NOMO-1 treated with dmso at 0.1 percent for 144 hours (cell line): ENCODE measurements around the gene FZR1.

ENCODE experiments used
- DNase-seq: peaks from one replicate; lab custom pipeline; 2025; ENCODE audit not compliant: unreplicated experiment; lab: John Stamatoyannopoulos, UW

FZR1 gene

DNA sequence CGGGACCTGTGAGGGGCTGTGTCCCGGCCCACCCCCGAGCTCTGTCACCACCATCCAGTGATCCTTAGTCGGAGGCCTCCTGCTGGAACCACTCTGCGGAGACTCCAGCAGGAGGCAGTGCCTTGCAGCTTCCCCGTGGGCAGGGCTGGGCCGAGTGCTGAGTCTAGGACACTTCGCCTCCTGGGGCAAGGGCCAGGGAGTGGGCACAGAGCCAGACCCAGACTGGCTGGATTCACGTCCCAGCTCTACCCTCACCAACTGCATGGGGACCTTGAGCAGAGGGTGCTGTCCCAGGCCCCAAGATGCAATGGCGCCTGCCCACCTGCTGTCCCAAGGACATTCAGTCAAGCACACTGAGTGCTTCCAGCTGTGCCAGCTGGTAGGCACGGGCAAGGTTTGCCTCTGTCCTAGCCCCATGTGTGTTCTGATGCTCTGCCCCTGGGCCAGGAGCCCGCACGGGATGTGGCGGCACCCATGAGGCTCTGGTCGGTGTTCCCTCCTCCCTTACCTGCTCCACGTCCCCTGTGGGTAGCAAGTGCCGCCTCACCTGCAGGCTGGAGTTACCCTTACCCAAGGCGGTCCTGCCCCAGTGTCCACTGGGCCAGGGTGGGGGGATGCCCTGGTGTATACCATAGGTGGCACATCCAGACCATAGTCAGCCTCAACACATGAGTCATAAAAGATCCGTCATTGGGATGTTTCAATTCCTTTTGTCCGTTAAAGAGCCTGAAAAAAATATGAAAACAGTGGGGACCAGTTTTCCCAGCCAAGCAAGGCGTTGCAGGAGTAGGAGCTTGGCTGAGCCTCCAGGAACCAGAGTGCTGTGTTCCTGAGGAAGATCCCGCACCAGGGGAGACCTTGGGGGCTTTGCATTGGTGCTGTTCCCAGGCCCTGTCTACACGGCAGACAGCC lies 7.4 kb downstream of the FZR1 start:
- no peak for DNase-seq

DNA sequence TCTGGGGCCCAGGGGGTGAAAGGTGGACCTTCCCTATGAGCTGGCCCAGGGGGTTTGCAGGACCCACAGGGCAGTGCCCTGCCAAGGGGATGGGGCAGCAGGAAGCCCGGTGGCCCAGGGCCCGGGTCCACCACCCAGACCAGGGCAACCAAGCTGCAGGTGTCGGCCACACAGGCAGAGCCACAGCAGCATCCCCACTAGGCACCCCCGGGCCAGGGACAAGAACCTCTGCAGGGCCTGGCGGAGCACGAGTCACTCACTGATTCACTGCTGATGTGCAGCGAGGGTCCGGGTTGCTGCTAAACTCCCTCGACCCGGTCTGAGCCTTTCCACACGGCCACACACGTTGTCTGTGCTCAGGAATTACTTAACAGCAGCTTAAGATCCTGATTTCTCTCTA lies 8.8 kb downstream of the FZR1 start:
- DNase-seq: no peak

DNA sequence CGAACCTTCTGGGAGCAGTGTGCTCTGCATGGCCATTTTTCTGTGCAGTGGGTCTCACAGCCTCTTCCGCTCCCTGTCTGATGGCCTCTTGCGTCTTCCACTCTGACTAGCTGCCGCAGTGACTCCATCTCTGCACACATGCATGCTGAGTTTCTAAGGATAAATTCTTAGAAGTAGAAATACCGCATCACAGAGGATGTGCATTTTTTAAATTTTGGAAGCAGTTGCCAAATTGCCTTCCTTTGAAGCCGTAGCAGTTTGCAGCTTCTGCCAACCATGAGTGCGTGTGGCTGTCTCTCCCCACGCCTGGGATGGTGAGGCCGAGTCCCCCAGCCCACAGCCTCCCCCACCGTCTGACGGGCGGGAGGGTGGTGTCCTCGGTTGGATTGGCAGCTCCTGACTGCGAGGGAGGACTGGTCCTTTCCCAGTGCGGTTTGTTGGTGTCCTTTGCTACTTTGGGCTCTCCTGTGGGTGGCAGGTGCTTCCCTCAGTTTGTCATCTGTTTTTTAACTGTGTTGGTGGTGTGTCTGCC lies 9.8 kb downstream of the FZR1 start:
- no peak for DNase-seq

DNA sequence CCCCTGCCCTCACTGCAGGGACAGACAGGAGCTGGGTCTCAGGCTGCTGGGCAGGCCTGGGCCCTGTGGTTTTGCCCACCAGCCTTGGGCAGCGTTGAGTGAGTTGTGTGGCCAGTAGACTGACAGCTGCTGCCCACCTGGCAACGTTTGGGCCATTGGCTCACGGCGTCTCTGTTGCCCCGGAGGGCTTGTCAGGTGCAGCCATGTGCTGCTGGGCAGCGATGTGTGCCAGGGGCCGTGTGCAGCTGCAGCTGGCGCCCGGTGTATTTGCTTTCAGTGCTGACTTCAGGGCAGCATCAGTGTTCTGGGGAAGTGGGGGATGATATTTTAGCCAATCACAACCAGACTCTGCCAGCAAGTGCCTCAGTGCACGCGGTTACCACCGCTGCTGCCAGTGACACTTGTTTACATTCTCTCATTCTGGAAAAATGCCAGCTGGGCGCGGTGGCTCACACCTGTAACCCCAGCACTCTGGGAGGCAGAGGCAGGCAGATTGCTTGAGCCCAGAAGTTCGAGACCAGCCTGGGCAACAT lies 10.6 kb downstream of the FZR1 start:
- DNase-seq: no peak

DNA sequence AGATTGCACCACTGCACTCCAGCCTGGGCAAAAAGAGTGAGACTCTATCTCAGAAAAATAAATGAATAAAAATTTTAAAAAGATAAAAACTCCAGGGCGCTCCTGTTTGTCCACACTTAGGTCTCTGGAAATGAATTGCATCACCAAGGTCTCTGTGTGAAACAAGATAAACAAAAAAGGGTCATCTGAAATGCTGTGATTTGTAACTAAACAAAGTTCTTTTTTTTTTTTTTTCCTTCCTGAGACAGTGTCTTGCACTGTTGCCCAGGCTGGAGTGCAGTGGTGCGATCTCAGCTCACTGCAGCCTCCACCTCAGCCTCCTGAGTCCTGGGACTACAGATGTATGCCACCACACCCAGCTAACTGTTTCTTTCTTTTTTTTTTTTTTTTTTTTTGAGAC lies 11.5 kb downstream of the FZR1 start:
- DNase-seq: no peak

DNA sequence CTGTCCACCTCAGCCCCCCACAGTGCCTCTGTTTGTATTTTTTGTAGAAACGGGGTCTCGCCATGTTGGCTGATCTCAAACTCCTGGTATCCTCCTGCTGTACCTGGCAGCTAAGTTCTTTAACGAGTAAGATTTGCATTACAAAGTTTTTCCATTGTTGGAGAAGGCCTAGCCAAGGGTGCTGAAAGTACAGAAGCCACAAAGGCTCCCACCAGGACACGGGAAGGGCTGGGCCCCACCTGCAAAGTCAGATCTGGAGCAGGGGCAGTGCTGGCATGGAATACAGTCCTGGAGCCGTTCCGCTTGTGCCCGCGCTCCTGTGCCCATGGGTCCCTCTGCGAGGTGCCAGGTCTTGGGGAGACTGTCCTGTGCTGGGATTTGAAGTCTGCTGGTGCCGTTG lies 12.1 kb downstream of the FZR1 start:
- no peak for DNase-seq

DNA sequence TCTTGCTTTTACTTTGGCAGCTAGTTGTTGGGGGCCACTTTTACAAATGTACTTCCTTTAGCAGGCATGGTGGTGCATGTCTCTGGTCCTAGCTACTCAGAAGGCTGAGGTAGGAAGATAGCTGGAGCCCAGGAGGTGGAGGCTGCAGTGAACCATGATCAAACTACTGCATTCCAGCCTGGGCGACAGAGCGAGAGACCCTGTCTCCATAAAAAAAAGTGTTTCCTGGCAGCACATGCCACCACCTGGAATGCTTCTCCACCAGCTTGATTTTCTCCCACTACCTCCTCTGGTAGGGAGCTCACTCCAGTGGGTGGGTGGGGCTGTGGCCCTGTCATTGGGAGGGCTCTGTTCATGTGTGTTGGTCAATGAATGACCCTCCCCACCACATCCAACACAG lies 12.5 kb downstream of the FZR1 start:
- DNase-seq: no peak

DNA sequence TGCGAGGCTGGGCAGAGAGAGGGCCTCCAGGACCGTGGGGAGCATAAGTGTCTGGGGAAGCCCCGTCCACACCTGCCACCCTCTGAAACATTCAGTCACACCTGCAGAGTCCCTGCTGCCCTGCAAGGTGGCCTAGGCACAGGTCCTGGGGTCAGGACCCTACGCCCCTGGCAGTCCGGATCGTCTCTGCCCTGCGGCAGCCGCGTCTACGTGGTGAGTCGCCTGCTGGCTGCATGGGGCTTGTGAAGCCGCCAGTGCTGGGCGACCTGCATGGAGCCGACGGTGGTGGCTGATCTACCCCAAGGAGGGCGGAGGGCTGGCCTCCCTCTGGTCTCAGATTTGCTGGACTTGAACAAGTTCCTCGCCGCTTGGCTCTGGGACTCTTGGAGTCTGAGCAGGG lies 13.0 kb downstream of the FZR1 start:
- DNase-seq: no peak

DNA sequence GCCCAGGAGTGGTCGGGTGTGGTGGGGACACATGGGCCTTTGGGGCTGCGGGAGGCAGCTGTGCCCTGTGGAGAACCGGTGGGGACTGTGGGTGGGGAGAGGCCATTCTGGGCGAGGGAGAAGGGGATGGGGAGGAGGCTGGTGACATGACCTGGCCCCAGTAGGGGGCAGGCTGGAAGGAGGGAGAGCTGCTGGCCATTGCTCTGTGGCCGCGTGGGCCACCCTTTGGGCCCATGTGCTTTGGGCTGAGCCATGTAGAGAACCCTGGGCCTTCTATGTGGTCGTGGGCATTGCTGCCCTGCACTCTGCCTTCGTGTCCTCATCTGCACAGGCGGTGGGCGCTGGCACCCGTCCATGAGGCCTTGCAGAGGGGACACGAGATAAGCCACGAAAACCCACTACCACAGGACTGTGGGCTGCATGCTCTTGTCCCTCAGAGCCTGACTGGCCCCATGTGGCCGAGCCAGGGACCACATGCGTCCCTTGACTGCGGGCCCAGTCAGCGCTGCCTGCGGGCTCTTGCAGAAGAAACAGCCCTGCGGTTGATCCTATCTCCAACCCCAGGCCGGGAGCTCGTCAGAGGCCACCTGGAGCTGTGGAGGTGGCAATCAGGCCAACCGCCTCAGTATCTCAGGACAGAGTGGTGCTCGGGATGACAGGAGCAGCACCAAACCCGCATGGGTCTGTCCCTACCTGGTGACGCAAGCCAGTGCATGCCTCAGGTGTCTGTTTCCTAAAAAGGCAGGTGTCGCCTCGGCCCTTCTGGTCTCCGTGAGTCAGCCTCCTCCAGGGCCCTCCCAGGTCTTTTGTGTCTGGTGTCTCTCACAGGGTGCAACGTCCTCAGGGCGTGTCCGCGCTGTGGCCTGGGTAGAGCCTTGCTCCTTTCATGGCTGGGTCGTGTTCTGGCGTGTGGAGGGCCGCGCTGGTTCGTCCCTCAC lies 14.3 kb downstream of the FZR1 start:
- DNase-seq: no peak

DNA sequence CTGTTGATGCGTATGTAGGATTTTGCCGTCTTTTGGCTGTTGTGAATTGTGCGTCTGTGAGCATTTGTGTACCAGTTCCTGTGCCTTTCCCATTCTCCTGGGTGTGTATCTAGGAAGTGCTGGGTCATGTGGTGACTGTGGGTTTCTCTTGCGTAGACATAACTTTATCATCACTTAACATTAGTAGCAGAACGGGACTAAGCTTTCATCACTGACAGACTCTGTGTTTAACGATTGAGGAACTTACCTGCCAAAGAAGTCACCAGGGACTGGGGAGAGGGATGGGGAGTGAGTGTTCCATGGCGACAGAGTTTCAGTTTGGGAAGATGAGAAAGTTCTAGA lies 15.0 kb downstream of the FZR1 start:
- no peak for DNase-seq

DNA sequence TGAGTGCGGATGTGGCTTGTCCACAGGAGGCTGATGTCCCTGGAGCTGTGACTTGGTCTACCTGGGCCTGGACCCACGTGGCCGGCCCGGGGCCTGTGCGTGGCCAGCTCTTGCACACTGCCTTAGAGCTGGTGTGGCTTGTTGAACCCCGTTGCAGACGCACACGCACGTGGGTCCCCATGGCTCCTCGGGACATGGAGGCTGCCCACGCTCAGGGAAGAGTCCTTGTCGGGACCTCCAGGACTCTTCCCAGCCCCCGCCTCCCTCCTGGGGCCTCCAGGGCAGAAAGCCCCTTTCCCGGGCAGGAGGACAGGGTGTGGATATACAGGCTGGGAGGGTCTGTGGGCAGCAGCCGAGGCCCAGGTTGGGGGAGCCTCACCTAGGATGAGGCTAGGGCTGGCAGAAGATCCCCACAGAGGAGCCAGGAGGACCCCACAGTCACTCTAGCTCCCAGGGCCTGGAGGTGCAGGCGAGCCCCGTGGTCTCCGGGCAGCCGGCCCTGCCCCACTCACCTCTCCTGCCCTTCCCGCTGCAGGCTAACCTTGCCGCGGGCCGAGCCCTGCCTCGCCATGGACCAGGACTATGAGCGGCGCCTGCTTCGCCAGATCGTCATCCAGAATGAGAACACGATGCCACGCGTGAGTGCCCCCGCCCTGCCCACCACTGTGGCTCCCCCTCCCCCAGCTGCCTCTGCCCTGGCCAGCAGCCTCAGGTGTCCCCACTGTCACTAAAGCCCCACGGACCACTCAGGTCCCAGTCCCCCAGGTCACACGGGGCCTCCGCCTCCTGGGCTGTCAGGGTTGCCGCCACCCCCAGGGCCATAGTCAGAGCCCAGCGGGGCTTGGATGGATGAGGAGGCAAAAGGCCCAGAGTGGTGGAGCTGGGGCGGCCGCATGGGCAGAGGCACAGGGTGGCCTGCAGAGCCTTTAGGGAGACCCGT lies 16.6 kb downstream of the FZR1 start:
- no peak for DNase-seq

DNA sequence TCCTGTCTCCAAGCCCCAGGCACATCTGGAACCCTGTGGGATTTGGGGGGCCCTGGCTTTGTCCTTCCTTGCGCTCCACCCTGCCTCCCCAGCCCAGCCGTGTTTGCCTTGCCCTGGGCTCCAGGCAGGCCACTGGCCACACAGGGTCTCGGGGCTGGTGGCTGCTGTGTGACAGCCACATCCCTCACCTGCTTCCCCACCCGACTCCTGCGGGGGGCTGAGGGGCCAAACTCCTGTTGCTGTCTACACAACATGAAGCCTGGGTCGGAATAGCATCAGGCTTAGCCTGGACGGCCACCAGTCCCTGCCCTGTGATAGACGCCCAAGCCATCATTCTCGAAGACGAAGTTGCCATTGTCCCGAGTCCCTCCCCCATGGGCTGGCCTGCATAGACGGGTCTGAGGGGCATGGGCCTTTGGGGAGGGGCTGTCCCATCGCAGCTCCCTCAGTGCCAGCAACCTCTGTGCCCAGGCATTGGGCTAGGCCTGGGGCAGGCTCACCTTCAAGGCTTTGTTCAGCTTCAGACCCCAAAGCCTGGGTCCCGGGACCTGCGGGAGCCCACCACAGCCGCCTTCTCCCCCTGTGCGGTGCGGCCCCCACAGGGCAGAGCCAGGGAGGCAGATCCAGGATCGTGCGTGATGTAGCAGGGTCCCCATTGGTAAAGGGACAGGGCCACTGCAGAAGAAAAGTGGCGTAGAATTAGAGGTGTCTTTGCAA lies 17.4 kb downstream of the FZR1 start:
- no peak for DNase-seq

DNA sequence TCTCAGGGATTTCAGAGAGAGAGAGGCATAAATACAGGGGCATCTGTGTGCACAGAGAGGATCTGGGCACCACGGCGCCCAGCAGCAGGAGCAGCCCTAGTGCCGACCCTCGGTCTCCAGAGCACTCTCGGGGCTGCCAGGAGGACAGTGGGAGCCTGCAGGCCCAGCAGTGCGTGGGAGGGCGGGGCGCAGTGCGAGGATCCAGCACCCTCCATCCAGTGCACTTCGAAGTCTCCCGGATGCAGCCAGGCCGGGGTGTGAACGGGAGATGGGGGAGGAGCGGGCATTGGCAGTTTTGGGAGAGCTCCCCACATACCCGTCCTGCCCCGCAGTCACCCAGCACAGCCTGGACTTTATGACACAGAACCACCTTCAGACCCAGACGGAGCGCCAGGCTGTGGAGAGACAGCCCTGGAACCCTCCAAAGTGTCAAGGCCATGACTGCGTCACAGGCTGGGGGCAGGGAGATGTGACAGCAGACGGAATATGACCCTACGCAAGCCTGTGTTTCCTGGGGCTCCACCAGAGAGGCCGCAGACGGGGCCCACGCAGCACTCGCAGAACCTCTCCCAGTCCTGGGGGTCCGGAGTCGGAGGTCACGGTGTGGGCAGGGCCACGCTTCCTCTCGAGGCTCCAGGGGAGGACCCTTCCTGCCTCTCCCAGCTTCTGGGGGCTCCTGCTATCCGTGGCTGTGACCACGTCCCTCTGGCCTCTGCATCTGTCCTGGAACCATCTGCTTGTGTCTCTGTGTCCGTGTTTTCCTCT lies 18.1 kb downstream of the FZR1 start:
- no peak for DNase-seq

DNA sequence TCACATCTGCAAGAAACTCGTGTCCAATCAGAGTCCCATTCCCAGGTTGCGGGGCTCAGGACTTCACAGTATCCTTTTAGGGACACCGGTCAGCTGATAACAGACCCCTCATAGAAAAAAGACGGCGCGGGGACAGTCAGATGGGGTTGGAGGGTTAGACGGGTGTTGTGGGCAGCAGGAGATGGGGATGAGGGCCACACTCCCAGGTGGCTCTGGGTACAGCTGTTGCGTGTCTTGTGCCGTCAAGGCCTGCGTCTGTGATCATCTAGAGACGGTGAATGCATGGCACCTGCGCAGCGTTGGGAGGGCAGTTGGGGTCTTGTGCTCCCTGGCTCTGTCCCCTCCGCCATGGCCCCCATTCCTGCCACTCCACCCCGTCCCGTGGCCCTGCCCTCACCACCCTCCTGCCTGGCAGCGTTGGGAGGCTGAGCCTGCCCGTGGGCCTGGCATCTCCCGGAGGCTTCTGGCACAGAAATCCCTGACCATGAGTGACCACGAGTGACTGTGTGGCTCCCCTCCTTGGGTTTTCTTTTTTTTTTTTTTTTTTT lies 18.9 kb downstream of the FZR1 start:
- DNase-seq: no peak

DNA sequence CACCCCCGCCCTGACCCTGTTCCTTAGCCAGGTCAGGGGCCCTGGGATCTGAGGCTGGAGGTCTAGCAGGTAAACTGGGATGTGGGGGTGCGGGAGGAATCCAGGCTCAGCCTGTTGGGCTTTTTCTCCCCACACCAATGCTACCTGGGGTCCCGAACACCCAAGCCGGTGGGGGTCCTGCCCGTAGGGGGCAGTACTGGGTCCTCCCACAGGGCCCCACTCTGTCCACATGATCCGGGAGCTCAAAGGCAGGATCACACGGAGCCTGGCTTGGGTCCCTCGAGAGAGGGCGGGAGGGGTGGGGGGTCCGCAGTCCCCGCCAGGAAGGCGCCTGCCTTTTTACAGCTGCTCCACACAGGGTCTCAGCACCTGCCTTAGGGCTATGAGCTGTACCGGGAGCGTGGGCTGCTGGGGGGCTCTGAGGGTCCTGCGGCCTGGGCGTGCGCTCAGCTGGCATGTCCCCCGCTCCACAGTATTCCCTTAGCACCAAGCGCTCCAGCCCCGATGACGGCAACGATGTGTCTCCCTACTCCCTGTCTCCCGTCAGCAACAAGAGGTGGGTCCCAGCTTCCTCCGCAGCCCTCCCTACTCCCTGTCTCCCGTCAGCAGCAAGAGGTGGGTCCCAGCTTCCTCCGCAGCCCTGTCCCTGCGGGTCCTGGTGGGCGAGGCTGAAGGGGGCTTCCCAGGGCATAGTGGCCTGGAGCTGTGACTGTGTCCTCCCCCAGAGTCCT lies 20.6 kb downstream of the FZR1 start:
- DNase-seq: no peak

DNA sequence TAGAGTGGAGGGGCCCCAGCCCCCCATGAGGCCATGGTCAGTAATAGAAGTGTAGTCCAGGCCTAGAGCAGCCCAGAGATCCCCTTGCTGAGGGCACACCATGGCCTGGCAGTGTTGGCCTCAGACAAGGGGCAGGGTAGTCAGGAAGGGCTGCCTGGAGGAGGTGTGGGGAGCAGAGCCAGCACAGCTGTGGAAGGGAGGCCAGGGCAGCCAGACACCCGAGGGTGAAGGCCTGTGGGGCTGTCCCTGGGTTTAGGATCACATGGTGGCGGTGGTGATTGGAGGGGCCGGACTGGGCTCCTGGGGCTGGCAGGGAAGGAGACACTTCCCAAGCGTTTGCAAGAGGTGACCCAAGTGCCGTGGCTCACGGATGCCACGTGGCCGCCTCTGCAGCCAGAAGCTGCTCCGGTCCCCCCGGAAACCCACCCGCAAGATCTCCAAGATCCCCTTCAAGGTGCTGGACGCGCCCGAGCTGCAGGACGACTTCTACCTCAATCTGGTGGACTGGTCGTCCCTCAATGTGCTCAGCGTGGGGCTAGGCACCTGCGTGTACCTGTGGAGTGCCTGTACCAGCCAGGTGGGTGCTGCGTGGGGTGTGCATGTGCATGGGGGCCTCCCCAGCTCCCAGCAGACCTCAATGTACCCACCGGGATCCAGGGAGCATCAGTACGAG lies 21.3 kb downstream of the FZR1 start:
- no peak for DNase-seq

DNA sequence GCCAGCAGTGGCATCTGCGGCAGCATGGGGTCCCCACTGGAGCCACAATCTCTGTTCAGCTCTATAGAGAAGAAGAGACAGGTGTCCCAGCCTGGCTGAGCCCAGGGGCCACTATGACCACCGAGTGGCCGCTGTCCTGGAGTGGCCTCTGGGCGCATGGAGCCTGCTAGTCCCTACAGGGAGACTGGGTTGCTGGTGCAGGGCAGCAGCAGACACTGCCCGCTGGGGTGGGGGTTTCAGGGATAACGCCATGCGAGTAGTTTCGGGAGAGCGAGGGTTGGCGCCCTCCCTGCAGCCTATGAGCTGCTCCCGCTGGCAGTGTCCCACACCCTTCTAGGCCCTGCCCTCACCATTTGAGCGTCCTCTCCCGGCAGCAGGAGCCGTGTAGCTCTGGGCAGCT lies 22.0 kb downstream of the FZR1 start:
- no peak for DNase-seq
